ENCODE measurements around the gene LRRC23. TPM values are rescaled to one million over a fixed set of nuclear protein-coding genes. Genes with fewer than 3 reads are reported as not detected.
"Not testable (repeated sequence)": the region's sequence is repeated elsewhere in the genome, so short reads cannot be mapped to it uniquely, and the experiment has no call there.

LRRC23 gene
- total RNA-seq, 1 donor from 2014 or later, result 5.2 TPM

DNA sequence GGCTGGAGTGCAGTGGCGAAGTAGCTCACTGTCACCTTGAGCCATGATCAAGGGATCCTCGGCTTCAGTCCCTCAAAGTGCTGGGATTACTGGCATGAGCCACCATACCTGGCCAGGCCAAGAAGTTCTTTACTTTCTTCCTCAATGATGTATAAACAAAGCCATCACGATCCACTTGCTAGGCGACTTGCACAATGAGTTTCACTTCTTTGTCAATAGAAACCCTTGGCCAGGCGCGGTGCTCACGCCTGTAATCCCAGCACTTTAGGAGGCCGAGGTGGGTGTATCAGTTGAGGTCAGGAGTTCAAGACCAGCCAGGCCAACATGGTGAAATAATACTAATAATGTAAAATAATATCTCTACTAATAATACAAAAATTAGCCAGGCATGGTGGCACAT is 17.2 kb upstream of the LRRC23 start:
- no peak overlapping the region for H3K4me3 ChIP-seq
- H3K79me2 ChIP-seq (ENCODE audit: low read depth), result no peaks in the 10 kb centered on the region
- Mint-ChIP-seq H3K4me3 (no peak overlapping the region), H3K27ac (no peak overlapping the region), H3K27me3 (ENCODE audit: insufficient read depth, low read depth) (no peaks in the 10 kb centered on the region), H3K36me3 (peaks cover 5% of the 10 kb centered on the region), H3K4me1 (peaks cover 34% of the 10 kb centered on the region), H3K9me3 (no peaks in the 10 kb centered on the region)
- no peak for DNase-seq (ENCODE audit: low spot score)
- H3K4me1 ChIP-seq, result peaks cover 23% of the 10 kb centered on the region
- TF ChIP-seq, protein P1, sequence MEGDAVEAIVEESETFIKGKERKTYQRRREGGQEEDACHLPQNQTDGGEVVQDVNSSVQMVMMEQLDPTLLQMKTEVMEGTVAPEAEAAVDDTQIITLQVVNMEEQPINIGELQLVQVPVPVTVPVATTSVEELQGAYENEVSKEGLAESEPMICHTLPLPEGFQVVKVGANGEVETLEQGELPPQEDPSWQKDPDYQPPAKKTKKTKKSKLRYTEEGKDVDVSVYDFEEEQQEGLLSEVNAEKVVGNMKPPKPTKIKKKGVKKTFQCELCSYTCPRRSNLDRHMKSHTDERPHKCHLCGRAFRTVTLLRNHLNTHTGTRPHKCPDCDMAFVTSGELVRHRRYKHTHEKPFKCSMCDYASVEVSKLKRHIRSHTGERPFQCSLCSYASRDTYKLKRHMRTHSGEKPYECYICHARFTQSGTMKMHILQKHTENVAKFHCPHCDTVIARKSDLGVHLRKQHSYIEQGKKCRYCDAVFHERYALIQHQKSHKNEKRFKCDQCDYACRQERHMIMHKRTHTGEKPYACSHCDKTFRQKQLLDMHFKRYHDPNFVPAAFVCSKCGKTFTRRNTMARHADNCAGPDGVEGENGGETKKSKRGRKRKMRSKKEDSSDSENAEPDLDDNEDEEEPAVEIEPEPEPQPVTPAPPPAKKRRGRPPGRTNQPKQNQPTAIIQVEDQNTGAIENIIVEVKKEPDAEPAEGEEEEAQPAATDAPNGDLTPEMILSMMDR (IDR thresholded peaks at IDR 0.05), result no peak
- TF ChIP-seq EZH2phosphoT487 (IDR thresholded peaks at IDR 0.05) (no peak), EZH2 (IDR thresholded peaks at IDR 0.05) (no peak)
- H4K20me1 ChIP-seq (ENCODE audit: low read depth), result no peaks in the 10 kb centered on the region
- no peak overlapping the region for H3K9ac ChIP-seq
- H3K4me2 ChIP-seq, result no peak overlapping the region
- H3K36me3 ChIP-seq, result no peaks in the 10 kb centered on the region
- H3K27me3 ChIP-seq, result no peaks in the 10 kb centered on the region
- peaks cover 48% of the 10 kb centered on the region for H3F3A ChIP-seq (ENCODE audit: low read depth)
- H2AFZ ChIP-seq (replicated peaks), result no peak overlapping the region
- no peak overlapping the region for H3K27ac ChIP-seq
- H3K9me3 ChIP-seq (ENCODE audit: low read depth), result no peaks in the 10 kb centered on the region

DNA sequence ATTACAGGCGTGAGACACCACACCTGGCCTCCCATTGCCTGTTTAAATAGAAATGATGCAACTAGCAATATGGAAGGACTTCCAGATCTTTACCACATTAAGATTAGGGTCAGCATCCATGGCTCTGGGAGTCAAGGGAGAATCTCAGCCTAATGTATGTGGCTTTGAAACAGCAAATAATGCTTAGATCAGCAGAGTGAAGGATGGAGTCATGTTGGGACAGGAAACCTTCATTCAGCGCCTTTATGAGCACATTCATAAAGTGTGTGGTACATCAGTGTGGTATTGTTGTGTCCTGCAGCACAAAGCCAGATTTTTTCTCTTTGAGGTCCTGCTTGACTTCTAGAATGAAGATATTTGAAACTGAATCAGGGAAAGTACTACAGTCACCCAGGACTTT is 16.3 kb upstream of the LRRC23 start:
- no peaks in the 10 kb centered on the region for H3K9me3 Mint-ChIP-seq
- no peaks in the 10 kb centered on the region for H3K9me3 ChIP-seq (ENCODE audit: low read depth)
- peaks cover 36% of the 10 kb centered on the region for H3K4me1 Mint-ChIP-seq
- H3K36me3 Mint-ChIP-seq, result peaks cover 5% of the 10 kb centered on the region
- H3K4me3 ChIP-seq, result no peak overlapping the region
- no peaks in the 10 kb centered on the region for H4K20me1 ChIP-seq (ENCODE audit: low read depth)
- no peaks in the 10 kb centered on the region for H3K27me3 Mint-ChIP-seq (ENCODE audit: insufficient read depth, low read depth)
- DNase-seq (ENCODE audit: low spot score), result no peak
- H3K27ac ChIP-seq, result no peak overlapping the region
- peaks cover 23% of the 10 kb centered on the region for H3K4me1 ChIP-seq
- peak overlapping the region; percentile 40 for H3K27ac Mint-ChIP-seq
- no peak overlapping the region for H3K4me2 ChIP-seq
- H2AFZ ChIP-seq (replicated peaks), result no peak overlapping the region
- no peaks in the 10 kb centered on the region for H3K79me2 ChIP-seq (ENCODE audit: low read depth)
- H3K36me3 ChIP-seq, result no peaks in the 10 kb centered on the region
- no peak overlapping the region for H3K4me3 Mint-ChIP-seq
- H3K27me3 ChIP-seq, result no peaks in the 10 kb centered on the region
- no peak for TF ChIP-seq EZH2 (IDR thresholded peaks at IDR 0.05)
- peaks cover 48% of the 10 kb centered on the region for H3F3A ChIP-seq (ENCODE audit: low read depth)
- H3K9ac ChIP-seq, result no peak overlapping the region

DNA sequence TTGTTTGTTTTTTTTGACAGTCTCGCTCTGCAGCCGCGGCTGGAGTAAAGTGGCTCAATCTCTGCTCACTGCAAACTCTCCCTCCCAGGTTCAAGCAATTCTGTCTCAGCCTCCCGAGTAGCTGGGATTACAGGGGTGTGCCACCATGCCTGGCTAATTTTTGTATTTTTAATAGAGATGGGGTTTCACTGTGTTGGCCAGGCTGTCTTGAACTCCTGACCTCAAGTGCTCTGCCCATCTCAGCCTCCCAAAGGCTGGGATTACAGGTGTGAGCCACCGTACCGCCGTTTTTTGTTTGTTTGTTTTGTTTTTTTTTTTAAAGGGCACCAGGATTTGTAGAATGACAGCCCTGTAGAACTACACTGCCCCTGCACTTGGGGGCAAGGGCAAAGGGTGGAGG is 15.8 kb upstream of the LRRC23 start:
- H3K79me2 ChIP-seq (ENCODE audit: low read depth); H3K9ac ChIP-seq; DNase-seq (ENCODE audit: low spot score); H3K36me3 ChIP-seq; H3K4me3 ChIP-seq; H3K9me3 Mint-ChIP-seq; H3K27me3 ChIP-seq; H4K20me1 ChIP-seq (ENCODE audit: low read depth); H3K9me3 ChIP-seq (ENCODE audit: low read depth); H3K36me3 Mint-ChIP-seq; H3K27me3 Mint-ChIP-seq (ENCODE audit: insufficient read depth, low read depth); H3K27ac Mint-ChIP-seq; H3K27ac ChIP-seq; H2AFZ ChIP-seq (replicated peaks); H3K4me2 ChIP-seq; H3K4me3 Mint-ChIP-seq: not testable (repeated sequence)
- H3K4me1 ChIP-seq, result peaks cover 23% of the 10 kb centered on the region
- H3K4me1 Mint-ChIP-seq, result peaks cover 36% of the 10 kb centered on the region
- peaks cover 48% of the 10 kb centered on the region for H3F3A ChIP-seq (ENCODE audit: low read depth)

DNA sequence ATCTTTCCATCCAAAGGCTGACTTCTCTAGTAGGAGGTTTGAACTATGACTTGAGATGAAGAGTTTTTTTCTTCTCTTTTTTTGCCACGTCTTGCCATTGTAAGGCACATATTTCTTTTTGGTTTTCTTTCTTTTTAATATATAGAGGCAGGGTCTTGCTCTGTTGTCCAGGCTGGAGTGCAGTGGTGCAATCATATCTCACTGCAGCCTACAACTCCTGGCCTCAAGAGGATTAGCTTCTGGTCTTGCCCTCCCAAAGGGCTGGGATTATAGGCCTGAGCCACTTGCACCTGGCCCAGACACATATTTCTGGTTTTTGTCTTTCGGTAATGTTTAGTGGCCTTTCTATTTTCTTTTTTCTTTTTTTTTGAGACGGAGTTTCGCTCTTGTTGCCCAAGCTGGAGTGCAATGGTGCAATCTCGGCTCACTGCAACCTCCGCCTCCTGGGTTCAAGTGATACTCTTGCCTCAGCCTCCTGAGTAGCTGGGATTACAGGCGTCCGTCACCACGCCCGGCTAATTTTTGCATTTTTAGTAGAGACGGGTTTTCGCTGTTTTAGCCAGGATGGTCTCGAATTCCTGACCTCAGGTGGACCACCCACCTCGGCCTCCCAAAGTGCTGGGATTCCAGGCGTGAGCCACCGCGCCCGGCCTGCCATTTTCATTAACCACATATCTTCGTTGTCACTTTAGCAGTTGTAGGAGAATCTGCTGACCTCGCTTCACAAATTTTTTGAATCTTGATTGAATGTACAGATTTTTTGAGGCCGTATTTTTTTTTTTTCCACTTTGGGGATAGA is 14.6 kb upstream of the LRRC23 start:
- peak overlapping the region; percentile 49 for H3K27ac ChIP-seq
- Mint-ChIP-seq H3K4me1 (peaks cover 32% of the 10 kb centered on the region), H3K27ac (peak overlapping the region; percentile 97), H3K4me3 (peak overlapping the region; percentile 78)
- not testable (repeated sequence) for H3K79me2 ChIP-seq (ENCODE audit: low read depth); H3K9ac ChIP-seq; H3K27me3 ChIP-seq; H3K27me3 Mint-ChIP-seq (ENCODE audit: insufficient read depth, low read depth); H3K9me3 Mint-ChIP-seq; H3K9me3 ChIP-seq (ENCODE audit: low read depth); H4K20me1 ChIP-seq (ENCODE audit: low read depth); H3K36me3 ChIP-seq; H3K36me3 Mint-ChIP-seq; DNase-seq (ENCODE audit: low spot score)
- peaks cover 23% of the 10 kb centered on the region for H3K4me1 ChIP-seq
- H2AFZ ChIP-seq (replicated peaks), result peak overlapping the region; percentile 78
- peak overlapping the region; percentile 47 for H3K4me3 ChIP-seq
- peak overlapping the region; percentile 81 for H3K4me2 ChIP-seq
- peaks cover 43% of the 10 kb centered on the region for H3F3A ChIP-seq (ENCODE audit: low read depth)

Measured in neural progenitor cell (in vitro differentiated cells).